OCI-LY3 (cell line): ENCODE measurements around the gene TBPL2.

Source experiments
- EZH2phosphoT487 ChIP-seq: fragments of 200-600 bp; shearing (Covaris generic); IDR thresholded peaks from 2 replicates; pipeline ENCODE4 v1.6.1; 2018; ENCODE audit warnings: antibody characterized with exemption, mixed run types, low read depth
- TF ChIP-seq, protein P1 (sequence below): fragments of 200-600, 300-600 bp; sonication (generic); IDR thresholded peaks from 2 replicates; pipeline ENCODE4 v1.5.1; 2014; ENCODE audit warnings: antibody characterized with exemption, low read length, low read depth

DNA sequence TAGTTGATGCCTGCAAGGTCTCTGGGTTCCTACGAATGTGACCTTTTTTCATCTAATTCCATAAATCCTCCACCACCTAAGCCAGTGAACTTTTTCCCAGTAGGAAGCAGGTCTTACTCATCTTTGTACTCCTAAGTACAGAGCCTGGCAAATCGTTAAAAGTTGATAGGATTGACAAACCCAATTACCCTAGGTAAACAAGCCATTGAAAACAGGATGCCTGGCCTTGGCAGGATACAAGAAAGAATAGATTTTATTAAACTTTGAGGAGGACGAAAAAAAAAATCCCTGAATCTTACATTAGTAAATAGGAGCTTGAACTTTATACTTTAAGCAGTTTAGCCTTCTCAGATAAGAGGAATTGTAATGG lies 5.6 kb downstream of the TBPL2 start:
- TF ChIP-seq, protein P1, sequence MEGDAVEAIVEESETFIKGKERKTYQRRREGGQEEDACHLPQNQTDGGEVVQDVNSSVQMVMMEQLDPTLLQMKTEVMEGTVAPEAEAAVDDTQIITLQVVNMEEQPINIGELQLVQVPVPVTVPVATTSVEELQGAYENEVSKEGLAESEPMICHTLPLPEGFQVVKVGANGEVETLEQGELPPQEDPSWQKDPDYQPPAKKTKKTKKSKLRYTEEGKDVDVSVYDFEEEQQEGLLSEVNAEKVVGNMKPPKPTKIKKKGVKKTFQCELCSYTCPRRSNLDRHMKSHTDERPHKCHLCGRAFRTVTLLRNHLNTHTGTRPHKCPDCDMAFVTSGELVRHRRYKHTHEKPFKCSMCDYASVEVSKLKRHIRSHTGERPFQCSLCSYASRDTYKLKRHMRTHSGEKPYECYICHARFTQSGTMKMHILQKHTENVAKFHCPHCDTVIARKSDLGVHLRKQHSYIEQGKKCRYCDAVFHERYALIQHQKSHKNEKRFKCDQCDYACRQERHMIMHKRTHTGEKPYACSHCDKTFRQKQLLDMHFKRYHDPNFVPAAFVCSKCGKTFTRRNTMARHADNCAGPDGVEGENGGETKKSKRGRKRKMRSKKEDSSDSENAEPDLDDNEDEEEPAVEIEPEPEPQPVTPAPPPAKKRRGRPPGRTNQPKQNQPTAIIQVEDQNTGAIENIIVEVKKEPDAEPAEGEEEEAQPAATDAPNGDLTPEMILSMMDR, result no peak
- no peak for TF ChIP-seq EZH2phosphoT487
